ENCODE measurements around the gene GALNT2.

- TF ChIP-seq CTCF (IDR thresholded peaks at IDR 0.05; ENCODE audit: low read length), result no peak
- TF ChIP-seq EZH2phosphoT487 (IDR thresholded peaks at IDR 0.05; ENCODE audit: low read length), result no peak
- no peak for TF ChIP-seq EZH2 (optimal IDR thresholded peaks at IDR 0.05; ENCODE audit: low read depth, low read length)
These were observed 170.0 kb downstream of the GALNT2 start for GRCh38 chr1:230237009-230237370.

Data from MM.1S (cell line).